ENCODE results near the gene ATG4A.

ATG4A gene, protein sequence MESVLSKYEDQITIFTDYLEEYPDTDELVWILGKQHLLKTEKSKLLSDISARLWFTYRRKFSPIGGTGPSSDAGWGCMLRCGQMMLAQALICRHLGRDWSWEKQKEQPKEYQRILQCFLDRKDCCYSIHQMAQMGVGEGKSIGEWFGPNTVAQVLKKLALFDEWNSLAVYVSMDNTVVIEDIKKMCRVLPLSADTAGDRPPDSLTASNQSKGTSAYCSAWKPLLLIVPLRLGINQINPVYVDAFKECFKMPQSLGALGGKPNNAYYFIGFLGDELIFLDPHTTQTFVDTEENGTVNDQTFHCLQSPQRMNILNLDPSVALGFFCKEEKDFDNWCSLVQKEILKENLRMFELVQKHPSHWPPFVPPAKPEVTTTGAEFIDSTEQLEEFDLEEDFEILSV

DNA sequence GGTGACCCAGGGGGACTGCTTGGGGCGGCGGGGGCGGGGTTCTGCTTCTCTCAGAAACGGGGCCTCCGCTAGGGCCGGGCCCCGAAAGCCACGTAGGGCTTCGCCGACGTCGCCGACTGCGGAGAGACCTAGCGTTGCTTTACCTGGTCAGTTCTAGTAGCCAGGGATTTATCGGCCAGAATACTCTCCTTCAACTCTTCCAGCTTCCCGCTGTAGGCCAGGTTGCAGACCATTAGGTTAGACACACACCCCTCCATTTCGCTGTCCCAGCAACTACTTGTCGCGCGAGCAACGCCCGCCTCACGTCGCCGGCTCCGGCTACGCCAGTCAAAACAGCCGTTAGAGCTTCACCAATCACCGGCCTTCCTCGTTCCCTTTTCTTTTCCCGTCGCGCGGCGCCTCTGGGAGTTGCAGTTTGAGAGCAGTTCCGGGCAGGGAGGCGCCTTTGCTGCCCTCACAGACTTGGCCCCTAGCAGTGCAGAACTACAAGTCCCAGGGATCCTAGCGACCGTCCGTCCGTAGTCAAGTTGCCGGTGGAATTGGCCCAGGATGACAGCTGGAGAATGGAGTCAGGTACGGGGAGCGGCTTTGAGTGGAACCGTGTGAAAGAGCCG lies at the start of gene ATG4A, which contains the start of gene PSMD10:
Gene ATG4A, plus strand, starts transcription at position 515 of the 614 bp plus-strand sequence. Its CDS starts 49 bp downstream, at position 564.
Gene PSMD10, minus strand, starts transcription at position 279 of the 614 bp plus-strand sequence. Its CDS starts 22 bp downstream, at position 257.
- DNase-seq, result peak; percentile 89 to 90

DNA sequence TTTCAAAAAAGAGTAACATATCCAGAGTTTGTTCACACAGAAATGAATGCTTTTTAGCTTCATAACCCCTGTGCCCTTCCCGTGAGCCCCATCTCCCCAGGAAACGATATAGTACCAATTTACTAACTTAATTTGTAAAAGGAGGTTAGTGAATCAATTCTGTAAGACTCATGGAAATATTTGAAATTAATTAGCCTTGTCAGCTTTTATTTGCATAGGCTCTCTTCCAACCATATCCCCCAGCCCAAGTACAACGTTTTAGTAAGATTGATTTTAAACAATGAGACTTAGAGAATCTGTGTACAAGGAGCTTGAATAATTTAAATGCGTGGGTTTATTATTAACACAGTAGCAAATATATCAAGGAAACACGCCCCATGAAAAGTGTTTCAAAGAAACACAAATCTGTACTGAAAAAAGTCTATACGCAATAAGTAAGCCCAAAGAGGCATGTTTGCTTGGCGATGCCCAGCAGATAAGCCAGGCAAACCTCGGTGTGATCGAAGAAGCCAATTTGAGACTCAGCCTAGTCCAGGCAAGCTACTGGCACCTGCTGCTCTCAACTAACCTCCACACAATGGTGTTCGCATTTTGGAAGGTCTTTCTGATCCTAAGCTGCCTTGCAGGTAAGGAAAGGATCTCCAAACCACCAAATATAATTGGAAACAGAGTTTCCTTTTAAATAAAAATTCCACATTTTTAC lies 46.9 kb upstream of the ATG4A start, which contains the start of gene VSIG1:
Gene VSIG1, plus strand, starts transcription at position 512 of the 703 bp plus-strand sequence. Its CDS starts 66 bp downstream, at position 578.
- DNase-seq, result no peak

DNA sequence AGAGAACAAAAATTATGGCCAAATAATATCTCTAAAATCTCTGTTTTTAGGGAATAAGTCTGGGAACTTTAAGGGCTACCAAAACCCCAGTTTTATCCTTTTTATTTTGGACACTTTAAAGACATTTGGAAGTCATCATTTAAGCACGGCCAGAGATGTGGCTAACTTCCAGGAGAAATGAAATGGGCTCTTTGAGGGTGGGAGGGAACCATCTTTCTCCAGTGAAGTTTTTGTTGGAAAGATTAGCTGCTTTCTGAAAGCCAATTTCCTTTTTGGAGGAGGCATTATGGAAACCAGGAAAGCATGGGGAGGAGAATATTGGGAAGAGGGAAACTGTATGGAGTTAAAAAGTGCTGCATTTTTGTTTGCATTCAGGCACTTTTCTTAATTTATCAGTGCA lies 41.9 kb upstream of the ATG4A start:
- DNase-seq, result no peak

DNA sequence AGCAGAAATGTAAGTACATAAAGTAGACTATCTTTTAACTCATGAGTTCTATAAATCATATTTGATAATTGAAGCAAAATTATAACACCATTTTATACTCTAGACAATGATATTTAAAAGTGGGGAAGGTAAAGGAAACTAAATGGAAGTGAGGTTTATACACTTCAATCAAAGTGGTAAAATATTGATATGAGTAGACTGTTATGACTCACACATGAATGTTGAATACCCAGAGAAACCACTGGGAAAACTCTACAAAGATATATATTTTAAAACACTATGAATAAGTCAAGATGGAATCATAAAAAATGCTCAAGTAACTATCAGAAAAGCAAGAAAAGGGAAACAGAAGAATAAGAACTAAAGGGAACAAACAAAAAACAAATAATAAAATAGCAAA lies 38.4 kb upstream of the ATG4A start:
- DNase-seq, result no peak

DNA sequence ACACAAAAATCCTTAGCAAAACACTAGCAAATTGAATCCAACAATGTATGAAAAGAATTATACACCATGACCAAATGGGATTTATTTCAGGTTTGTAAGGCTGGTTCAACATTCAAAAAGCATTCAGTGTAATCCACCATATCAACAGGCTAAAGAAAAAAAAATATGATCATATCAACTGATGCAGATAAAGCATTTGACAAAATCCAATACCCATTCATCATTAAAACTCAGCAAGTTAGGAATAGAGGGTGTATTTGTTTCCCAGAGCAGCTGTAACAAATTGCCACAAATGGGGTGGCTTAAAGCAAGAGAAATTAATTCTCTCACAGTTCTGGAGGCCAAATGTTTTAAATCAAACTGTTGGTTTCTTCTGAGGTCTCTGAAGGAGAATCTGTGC lies 36.0 kb upstream of the ATG4A start:
- no peak for DNase-seq

DNA sequence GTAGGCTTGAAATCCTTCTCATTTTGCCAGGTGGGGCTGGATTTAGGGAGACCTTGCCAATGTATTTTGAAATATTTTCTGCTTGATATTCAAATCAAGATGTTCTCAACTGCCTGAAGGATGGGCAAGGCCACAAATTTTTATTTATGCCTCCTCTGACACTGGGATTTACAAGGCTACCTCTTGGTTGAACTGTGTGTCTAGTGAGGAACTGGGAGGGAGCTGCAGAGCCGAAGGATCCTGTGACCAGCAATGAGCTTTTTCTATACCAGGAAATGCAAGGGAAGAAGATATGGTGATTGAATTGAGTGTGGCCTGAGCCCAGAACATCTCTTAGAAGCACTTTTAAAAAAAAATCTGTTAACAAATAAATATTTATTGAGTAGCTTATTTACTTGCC lies 31.8 kb upstream of the ATG4A start:
- DNase-seq, result no peak

DNA sequence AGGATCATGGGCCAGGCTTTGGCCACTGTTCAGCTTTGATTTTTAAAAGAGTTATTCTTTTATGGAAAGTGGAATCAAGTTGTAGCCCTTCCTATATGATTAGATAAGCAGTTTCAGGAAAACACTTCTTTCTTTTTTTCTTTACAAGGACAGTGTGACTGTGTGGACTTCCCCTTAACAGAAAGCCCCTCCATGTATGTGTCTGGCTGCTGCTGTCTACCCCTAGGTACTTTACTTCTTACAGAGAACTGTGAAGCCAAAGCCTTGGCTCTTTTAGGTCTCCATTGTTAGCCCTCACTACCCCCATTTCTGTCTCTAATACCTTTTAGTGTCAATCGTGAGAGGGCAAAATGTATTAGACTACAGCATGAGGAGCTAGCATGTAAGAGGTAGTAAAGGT lies 27.6 kb upstream of the ATG4A start:
- no peak for DNase-seq

DNA sequence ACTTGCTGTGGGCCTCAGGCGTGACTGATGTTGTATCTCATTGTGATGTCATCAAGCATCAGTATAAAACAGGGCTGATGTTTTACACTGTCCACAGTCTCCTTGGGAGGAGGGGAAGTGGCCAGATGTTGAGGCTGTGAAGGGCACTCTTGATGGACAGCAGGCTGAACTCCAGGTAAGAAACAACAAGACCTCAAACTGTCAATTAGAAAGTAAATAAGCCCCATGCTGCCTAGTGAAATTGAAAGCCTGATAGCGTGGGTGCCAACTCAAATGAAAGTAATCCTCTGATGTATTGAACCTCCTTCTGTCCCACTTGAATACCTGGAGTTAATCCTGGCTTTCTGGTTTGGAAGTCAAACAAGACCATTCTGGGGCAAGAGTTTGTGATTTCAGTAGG lies 27.0 kb upstream of the ATG4A start:
- no peak for DNase-seq

DNA sequence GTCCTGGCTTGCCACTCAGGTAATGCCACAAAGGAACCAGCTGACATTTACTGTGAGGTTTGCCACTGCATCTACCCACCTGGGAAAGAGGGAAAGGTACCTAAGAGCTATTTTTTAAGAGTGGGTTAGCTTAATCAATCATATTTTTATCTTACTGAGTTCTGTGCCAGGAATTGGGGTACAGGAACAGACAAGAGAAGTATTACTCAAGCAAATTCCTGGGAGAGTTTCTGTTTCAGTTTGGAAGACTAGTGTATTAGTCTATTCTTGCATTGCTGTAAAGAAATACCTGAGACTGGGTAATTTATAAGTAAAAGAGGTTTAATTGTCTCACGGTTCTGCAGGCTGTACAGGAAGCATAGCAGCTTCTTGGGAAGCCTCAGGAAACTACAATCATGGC lies 23.5 kb upstream of the ATG4A start:
- no peak for DNase-seq

DNA sequence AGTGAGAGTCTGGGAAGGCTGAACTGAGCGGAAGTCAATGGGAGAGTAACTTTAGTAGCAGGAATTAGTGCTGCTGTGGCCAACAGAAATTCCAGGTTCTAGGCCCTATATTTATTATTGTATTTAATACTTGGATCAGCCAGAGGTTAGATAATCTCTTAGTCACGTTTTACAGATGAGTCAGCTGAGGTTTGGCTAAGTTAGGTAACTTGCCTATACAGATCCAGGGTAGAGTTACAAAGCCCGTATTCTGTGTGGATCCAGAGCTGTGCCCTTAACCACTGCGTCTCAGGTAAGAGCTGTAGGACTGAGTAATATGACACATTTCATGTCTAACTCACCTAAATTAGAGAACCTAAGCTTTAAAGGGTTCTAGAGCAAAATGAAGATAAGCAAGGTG lies 20.7 kb upstream of the ATG4A start:
- DNase-seq, result no peak

DNA sequence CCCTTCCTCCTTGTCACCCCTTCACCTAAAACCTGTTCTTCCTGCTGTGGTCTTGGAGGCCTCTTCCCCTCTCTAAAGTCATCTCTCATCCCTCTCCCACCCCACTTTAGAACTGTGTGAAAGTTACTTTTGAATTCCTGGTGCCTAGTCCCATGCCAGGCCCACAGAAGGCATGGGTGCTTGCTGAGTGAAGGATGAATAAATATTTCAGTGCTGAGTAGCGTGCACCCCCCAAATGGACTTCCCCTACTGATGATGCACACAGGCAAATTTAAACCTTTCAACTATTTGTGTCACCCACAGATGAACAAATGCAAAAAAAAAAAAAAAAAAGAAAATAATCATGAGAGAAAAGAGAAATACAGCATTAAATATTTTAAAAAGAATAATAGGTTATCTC lies 20.0 kb upstream of the ATG4A start:
- DNase-seq, result no peak

DNA sequence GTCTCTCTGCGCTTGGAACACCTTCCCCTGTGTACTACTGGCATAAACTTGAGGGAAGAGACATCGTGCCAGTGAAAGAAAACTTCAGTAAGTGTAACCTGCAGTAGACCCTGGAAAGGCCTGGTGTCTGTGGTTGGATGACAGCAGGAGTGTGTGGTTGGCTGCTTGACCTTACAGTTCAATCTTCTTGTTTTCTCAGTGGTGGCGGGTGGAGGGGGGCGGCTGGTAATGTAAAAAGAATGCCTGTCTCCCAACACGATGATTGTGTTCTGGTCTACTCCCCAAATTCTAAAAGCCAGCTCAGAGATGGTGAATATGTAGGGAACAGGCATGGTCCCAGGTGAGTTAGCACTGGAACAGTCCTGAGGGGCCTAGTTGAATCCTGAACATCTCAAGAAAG lies 18.8 kb upstream of the ATG4A start:
- no peak for DNase-seq

DNA sequence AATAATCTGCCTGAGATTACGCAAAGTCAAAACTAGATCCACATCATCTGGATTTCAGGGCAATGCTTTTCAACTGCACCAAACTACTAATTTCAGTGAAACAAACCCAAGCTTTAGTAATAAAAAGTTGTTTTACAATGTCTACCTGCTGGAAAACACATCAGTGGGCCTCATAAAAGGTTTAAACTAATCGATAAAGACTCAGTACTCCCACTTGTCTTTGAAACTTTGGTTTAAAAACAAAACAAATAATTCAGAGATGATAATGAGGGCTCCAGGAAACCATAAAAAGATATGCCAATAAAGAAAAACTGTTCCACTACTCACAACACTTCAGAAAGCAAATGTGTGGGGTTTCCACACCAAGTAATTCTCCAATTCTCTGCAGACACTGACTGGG lies 10.5 kb upstream of the ATG4A start:
- no peak for DNase-seq

DNA sequence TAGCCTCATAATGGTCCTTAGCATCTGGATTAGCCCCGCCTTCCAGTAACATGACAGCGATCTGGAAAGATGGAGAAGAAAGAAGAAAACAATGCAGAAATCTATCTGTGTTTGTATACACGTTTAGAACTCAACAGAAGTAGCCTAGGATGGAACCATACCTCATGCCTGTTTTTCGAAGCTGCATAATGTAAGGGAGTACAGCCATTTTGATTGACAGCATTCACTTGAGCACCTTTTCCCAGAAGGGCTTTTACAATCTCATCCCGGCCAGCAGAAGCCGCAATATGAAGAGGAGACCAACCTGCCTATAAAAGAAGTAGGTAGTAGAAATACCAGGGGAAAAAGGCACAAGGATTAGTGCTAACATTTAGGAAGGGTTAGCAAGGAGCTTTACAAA lies 3.8 kb upstream of the ATG4A start:
- DNase-seq, result no peak

DNA sequence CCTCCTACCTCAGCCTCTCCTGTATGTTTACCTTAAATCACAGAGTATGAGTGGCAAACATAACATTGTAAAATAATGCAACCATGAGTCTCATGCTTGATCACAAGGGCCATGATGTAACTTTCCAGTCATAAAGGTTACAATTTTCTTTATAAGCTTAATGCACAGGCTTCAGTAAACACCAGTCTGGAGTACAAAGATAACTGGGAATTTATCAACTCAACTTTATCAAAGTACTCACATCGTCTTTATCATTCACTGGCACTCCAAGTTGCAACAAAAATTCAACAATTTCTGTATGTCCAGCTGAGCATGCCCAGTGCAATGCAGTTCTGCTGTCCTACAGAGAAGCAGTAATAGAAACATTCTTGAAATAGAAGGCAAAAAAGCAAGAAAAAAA lies 3.1 kb upstream of the ATG4A start:
- no peak for DNase-seq

DNA sequence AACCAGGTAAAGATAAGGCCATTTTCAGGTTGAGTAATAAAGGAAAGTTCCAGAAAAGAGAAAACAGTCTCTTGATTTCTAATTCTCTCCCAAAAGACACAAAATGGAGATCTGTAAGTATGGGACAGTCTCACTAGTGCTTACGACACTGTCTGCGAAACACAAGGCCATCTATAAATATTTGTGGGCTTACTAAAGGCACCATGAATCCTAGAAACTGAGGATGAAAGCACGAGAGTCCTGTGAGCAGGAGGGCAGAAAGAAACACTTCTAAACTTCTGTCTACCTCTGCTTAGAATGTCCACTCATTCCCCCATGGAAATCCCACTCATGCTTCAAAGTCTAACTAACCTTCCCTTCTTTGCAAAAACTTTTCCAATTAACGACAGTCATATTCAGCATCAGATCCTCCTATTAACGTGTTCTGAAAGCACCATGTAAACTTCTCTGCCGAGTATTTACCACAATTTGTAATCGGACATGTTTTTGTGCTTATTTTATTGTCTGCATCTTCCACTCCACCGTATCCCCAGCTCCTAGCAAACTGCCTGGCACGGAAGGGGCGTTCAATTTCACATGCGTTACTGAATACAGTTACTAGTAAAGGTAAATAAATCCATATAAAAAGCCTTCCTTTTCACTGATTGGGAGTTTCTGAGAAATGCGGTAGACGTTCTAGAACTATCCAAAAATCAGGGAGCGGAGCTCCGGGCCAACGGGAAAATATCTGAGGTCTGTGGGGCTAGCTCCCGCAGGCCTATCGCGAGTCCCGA lies 901 bp upstream of the ATG4A start:
- no peak for DNase-seq

DNA sequence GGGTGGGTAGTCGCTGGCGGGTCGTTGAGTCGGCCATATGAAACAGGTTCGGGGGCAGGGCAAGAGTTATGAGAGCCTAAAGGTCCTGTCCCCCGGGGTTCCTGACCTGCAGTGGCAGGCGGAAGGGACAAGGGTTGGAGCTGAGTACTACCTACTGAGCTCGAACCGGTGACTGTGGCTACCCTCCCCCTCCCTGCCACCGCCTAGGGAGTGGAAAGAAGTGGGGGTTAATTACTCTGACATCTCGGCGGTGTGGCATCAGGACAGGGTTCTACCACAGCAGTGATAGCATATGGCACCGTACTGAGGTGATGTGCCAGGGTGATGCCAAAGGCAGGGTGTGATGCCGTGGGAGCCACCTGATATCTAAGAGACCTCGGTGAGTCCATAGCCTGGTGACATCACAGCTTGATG lies 307 bp downstream of the ATG4A start:
- DNase-seq, result no peak

DNA sequence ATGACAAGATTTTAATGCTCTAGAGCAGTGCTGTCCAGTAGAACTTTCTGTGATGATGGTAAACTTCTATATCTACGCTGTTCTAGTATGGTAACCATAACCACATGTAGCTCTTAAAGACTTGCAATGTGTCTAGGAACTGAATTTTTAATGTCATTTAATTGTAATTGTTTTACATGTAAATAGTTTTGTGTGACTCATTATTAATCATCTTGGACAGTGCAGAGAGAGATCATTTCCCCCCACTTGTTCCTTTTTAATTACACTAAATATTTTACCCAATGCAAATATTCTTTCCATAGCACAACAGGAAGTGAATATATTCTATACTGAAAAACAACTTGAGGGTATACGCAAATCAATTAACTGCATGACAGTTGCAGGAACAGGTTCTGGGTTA lies 5.8 kb downstream of the ATG4A start:
- no peak for DNase-seq

DNA sequence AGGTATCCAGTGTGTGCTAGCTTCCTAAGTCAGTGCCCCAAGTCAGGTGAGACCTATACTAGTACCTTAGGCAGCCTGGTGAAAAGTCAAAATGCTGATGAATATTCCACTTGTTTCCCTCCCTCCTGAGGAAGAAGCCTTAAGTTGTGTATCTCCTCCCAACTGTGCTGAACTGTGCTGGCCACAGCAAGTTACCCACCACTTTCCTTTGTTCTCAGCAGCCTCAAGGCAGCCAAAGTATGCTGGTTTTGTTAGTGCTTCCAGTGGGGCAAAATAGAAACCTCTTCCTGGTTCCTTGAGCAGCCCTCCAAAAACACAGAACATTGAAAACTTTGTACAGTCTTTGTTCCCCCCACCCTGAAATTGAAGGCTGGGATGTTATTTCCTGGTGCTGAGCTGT lies 13.9 kb downstream of the ATG4A start:
- DNase-seq, result no peak

DNA sequence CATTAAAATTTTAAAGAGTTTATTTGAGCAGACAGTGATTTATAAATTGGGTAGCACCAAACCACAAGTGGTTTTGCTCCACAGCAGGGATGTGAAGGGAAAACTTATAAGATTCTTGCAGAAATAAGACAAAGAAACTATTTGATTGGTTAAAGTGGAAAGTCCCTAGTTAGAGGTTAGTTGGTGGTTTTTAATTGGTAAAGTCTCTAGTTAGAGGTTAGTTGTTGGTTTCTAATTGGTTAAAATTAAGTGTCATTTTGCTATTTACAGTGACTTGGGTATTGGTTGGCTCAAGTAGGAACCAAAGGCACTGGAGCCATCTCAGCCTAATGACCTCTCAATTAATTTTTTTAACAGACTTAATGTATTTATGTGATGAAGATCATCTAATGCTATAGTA lies 23.0 kb downstream of the ATG4A start:
- no peak for DNase-seq

DNA sequence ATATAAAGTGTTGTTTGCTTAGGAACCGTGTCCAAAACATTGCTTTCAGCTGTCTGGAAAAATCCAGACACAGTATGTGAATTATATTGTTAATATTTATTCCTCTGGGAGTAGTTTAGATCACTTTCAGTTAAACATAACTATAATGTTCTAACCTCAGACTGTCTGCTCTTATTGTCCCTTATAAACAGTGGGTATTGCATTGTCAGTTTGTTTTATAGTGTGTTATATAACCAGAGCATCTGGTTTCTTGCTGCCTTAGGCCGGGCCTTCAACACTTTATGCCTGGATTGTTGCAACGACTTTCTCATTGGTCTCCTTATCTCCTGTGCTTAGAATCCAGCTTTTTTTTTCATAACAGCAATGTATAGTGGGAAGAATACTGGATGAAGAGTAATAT lies 26.4 kb downstream of the ATG4A start:
- DNase-seq, result no peak

DNA sequence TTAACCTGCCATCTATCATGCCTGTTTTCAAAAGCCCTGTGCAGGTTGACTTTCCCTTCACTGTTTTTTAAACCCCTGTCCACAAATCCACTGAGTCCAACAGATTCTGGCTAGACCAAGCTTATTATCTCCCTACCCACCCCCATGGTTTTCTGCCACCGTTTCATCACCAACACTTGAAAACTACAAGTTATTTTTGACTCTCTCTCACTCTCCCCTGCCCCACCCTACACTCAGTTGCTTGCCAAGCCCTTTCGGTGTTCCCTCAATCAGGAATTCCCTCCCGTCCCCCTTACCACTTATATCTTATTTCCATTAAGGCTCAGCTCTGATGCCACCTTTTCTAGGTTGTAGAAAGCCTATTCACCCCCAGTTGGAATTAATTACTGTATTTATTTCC lies 29.7 kb downstream of the ATG4A start:
- no peak for DNase-seq

DNA sequence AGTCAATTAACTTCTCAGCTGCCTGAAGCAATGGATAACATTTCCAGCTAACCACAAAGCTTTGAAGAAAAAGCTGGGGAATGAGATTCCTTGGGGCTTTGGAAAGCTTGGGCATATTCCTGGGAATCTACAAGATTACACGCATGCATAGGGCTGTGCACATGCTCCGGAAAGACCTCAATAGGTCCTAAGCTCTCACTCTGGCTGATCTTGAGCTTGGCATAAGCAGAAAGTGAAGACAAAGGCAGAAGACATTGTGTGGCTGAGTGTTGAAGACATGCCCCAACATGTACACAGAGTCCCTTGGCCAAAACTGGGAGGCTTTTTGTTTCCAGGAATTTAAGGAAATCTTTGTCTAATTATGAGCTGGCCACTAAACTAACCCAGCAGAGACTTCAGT lies 31.2 kb downstream of the ATG4A start:
- DNase-seq, result no peak

Data from activated T-cell treated with anti-CD3 and anti-CD28 coated beads, Interleukin-2, amount 50 U/mL, for 48 hours (primary cell).